ENCODE measurements around the gene ZNF655.

GRCh38 chr7:99525713-99526440, 32.6 kb upstream of the ZNF655 start:
- TF ChIP-seq CTCF (IDR thresholded peaks at IDR 0.05; ENCODE audit: extremely low read depth in 1 of 2, insufficient read depth in 1 of 2, low read depth in 1 of 2, low read length in 2 of 2) (no peak), POLR2AphosphoS5 (IDR thresholded peaks at IDR 0.05; ENCODE audit: insufficient read depth, low read depth, low read length) (no peak), JUN (IDR thresholded peaks at IDR 0.05; ENCODE audit: borderline replicate concordance, insufficient read depth, insufficient read length, low read depth) (no peak), GATA2 (IDR thresholded peaks at IDR 0.05; ENCODE audit: insufficient read depth, insufficient read length, low read depth, low read length) (no peak), MAX (IDR thresholded peaks at IDR 0.05; ENCODE audit: insufficient read depth, insufficient read length) (no peak), EZH2 (IDR thresholded peaks at IDR 0.05; ENCODE audit: borderline replicate concordance, low read depth, low read length, severe bottlenecking) (no peak), POLR2A (IDR thresholded peaks at IDR 0.05; ENCODE audit: low read depth, low read length) (no peak)

Measured in endothelial cell of umbilical vein (primary cell).